ENCODE data around the gene IPO9.

The IPO9 gene

GRCh38 chr1:201818971-201819750, 9.8 kb upstream of the IPO9 start:
- peaks cover 30 to 81% (median 66%) of the 10 kb centered on the region in 3 donors for H3K36me3 ChIP-seq
- TF ChIP-seq CTCF (IDR thresholded peaks at IDR 0.05), result no peak
- H3K27me3 ChIP-seq, result no peaks in the 10 kb centered on the region
- intact Hi-C loops (cut with DNase I; ENCODE audit: low total_unique reads), result no loop called here
- H3K4me3 ChIP-seq, result no peak overlapping the region
- H3K9me3 ChIP-seq, result no peaks in the 10 kb centered on the region
- H3K4me1 ChIP-seq, result no peaks in the 10 kb centered on the region
- no peak for DNase-seq
- H3K27ac ChIP-seq, result no peak overlapping the region

GRCh38 chr1:201820413-201820812, 8.5 kb upstream of the IPO9 start:
- intact Hi-C loops (cut with DNase I; ENCODE audit: low total_unique reads), result loop anchor here (10.0 kb wide), 1 partner anchor 54 kb away; no protein-coding TSS in a partner anchor
- Histone ChIP-seq H3K9me3 (no peaks in the 10 kb centered on the region), H3K4me1 (no peaks in the 10 kb centered on the region), H3K27me3 (no peaks in the 10 kb centered on the region), H3K27ac (no peak overlapping the region), H3K4me3 (no peak overlapping the region), H3K36me3 (peaks cover 30 to 72% (median 56%) of the 10 kb centered on the region in 3 donors)
- no peak for DNase-seq
- no peak for TF ChIP-seq CTCF (IDR thresholded peaks at IDR 0.05)

- H3K27me3 ChIP-seq, result no peaks in the 10 kb centered on the region
- peaks cover 0 to 21% (median 16%) of the 10 kb centered on the region in 4 donors for H3K4me1 ChIP-seq
- peaks cover 6 to 27% (median 13%) of the 10 kb centered on the region in 3 donors for H3K36me3 ChIP-seq
- no peak for DNase-seq
- intact Hi-C loops (cut with DNase I; ENCODE audit: low total_unique reads), result loop anchor here (10.0 kb wide), 1 partner anchor 50 kb away; no protein-coding TSS in a partner anchor
- H3K4me3 ChIP-seq, result no peak overlapping the region
- no peak for TF ChIP-seq CTCF (IDR thresholded peaks at IDR 0.05)
- no peak overlapping the region for H3K27ac ChIP-seq
- H3K9me3 ChIP-seq, result no peaks in the 10 kb centered on the region
Measured at GRCh38 chr1:201825245-201825644, 3.7 kb upstream of the IPO9 start.

- H3K4me1 ChIP-seq, result peaks cover 0 to 36% (median 27%) of the 10 kb centered on the region in 4 donors
- H3K4me3 ChIP-seq, result no peak overlapping the region
- intact Hi-C loops (cut with DNase I; ENCODE audit: low total_unique reads), result loop anchor here (10.0 kb wide), 1 partner anchor 48 kb away; no protein-coding TSS in a partner anchor
- DNase-seq, result no peak
- no peak for TF ChIP-seq CTCF (IDR thresholded peaks at IDR 0.05)
- H3K27ac ChIP-seq, result no peak overlapping the region
- H3K36me3 ChIP-seq, result peaks cover 0 to 11% (median 10%) of the 10 kb centered on the region in 3 donors
- H3K9me3 ChIP-seq, result no peaks in the 10 kb centered on the region
- no peaks in the 10 kb centered on the region for H3K27me3 ChIP-seq
Measured at GRCh38 chr1:201826830-201827229, 2.1 kb upstream of the IPO9 start.

GRCh38 chr1:201827321-201828216, 1.4 kb upstream of the IPO9 start:
- intact Hi-C loops (cut with DNase I; ENCODE audit: low total_unique reads), result loop anchor here (10.0 kb wide), 1 partner anchor 47 kb away; no protein-coding TSS in a partner anchor

More at GRCh38 chr1:201827321-201828216, 1.4 kb upstream of the IPO9 start:
- no peak overlapping the region for H3K27ac ChIP-seq
- no peaks in the 10 kb centered on the region for H3K9me3 ChIP-seq
- H3K27me3 ChIP-seq, result no peaks in the 10 kb centered on the region
- no peak for DNase-seq
- TF ChIP-seq CTCF (IDR thresholded peaks at IDR 0.05), result no peak
- no peak overlapping the region for H3K4me3 ChIP-seq
- H3K4me1 ChIP-seq, result peaks cover 0 to 42% (median 30%) of the 10 kb centered on the region in 4 donors
- peaks cover 0 to 4% (median 3%) of the 10 kb centered on the region in 3 donors for H3K36me3 ChIP-seq

Data from tibial artery (tissue), 4 donors.